ENCODE measurements around the gene CHRM2.

CHRM2 gene

GRCh38 chr7:137025469-137026175 lies 157.2 kb downstream of the CHRM2 start:
- no peak for DNase-seq

- no peak for DNase-seq
Observed at GRCh38 chr7:137026176-137026500, 157.7 kb downstream of the CHRM2 start.

- no peak for DNase-seq
Observed at GRCh38 chr7:137032436-137032835, 164.0 kb downstream of the CHRM2 start.

- DNase-seq: no peak
Observed at GRCh38 chr7:137036768-137037167, 168.3 kb downstream of the CHRM2 start.

- no peak for DNase-seq
Observed at GRCh38 chr7:137038706-137039105, 170.3 kb downstream of the CHRM2 start.

GRCh38 chr7:137040745-137041144 lies 172.3 kb downstream of the CHRM2 start:
- DNase-seq: no peak

- no peak for DNase-seq
Observed at GRCh38 chr7:137045573-137045972, 177.1 kb downstream of the CHRM2 start.

GRCh38 chr7:137069249-137069963 lies 201.0 kb downstream of the CHRM2 start:
- DNase-seq: no peak

All from amygdala (tissue), 56 donors.